ENCODE results near the gene B3GALNT2. TPM values are rescaled to one million over a fixed set of nuclear protein-coding genes. Genes with fewer than 3 reads are reported as not detected.
A peak's percentile ranks its signal among the peaks of the same experiment; 100 is the strongest.
"Not testable (repeated sequence)": the region's sequence is repeated elsewhere in the genome, so short reads cannot be mapped to it uniquely, and the experiment has no call there.

Gene B3GALNT2
- total RNA-seq, 1 donor from 2014 or later, result 40.3 TPM

- DNase-seq, result peak; percentile 76
These were observed 690 bp downstream of the B3GALNT2 start for GRCh38 chr1:235503403-235504121.

- DNase-seq, result peak; percentile 32
These were observed 1.4 kb downstream of the B3GALNT2 start for GRCh38 chr1:235502601-235503402.

GRCh38 chr1:235500971-235501540, 3.2 kb downstream of the B3GALNT2 start:
- no peak for DNase-seq

- no peak for DNase-seq
These were observed 8.7 kb downstream of the B3GALNT2 start for GRCh38 chr1:235495551-235495950.

GRCh38 chr1:235495030-235495429, 9.2 kb downstream of the B3GALNT2 start:
- no peak for DNase-seq

- no peak for DNase-seq
These were observed 9.7 kb downstream of the B3GALNT2 start for GRCh38 chr1:235494531-235494930.

GRCh38 chr1:235491644-235492043, 12.6 kb downstream of the B3GALNT2 start:
- DNase-seq, result no peak

GRCh38 chr1:235486321-235486720, 17.9 kb downstream of the B3GALNT2 start:
- no peak for DNase-seq

GRCh38 chr1:235485558-235485957, 18.7 kb downstream of the B3GALNT2 start:
- no peak for DNase-seq

- DNase-seq, result no peak
These were observed 21.2 kb downstream of the B3GALNT2 start for GRCh38 chr1:235483090-235483489.

GRCh38 chr1:235473806-235474205, 30.4 kb downstream of the B3GALNT2 start:
- DNase-seq, result no peak

- DNase-seq, result no peak
These were observed 33.4 kb downstream of the B3GALNT2 start for GRCh38 chr1:235470741-235471439.

GRCh38 chr1:235469897-235470296, 34.4 kb downstream of the B3GALNT2 start:
- DNase-seq, result not testable (repeated sequence)

GRCh38 chr1:235468970-235469369, 35.3 kb downstream of the B3GALNT2 start:
- no peak for DNase-seq

GRCh38 chr1:235468004-235468403, 36.2 kb downstream of the B3GALNT2 start:
- no peak for DNase-seq

- DNase-seq, result no peak
These were observed 39.2 kb downstream of the B3GALNT2 start for GRCh38 chr1:235465066-235465465.

- DNase-seq, result not testable (repeated sequence)
These were observed 41.4 kb downstream of the B3GALNT2 start for GRCh38 chr1:235462832-235463231.

- no peak for DNase-seq
These were observed 42.3 kb downstream of the B3GALNT2 start for GRCh38 chr1:235461954-235462353.

GRCh38 chr1:235460770-235461169, 43.5 kb downstream of the B3GALNT2 start:
- no peak for DNase-seq

GRCh38 chr1:235457856-235458255, 46.4 kb downstream of the B3GALNT2 start:
- not testable (repeated sequence) for DNase-seq

GRCh38 chr1:235455823-235456222, 48.4 kb downstream of the B3GALNT2 start:
- no peak for DNase-seq

- DNase-seq, result no peak
These were observed 49.2 kb downstream of the B3GALNT2 start for GRCh38 chr1:235455097-235455496.

- no peak for DNase-seq
These were observed 50.2 kb downstream of the B3GALNT2 start for GRCh38 chr1:235454021-235454420.
